GM08714 (cell line): ENCODE data around the gene DLX6.

Source experiments
- H3K4me3 ChIP-seq: fragments of 200-500 bp; sonication (Bioruptor generic); 2 replicates; pipeline ENCODE4 v1.5.1; 2014; ENCODE audit warnings: mild to moderate bottlenecking, low read length, inconsistent platforms
- ZNF274 ChIP-seq: IDR thresholded peaks from 2 replicates; pipeline ENCODE4 v1.6.1; 2012; ENCODE audit warnings: mild to moderate bottlenecking, low read depth, low read length

The DLX6 gene

DNA sequence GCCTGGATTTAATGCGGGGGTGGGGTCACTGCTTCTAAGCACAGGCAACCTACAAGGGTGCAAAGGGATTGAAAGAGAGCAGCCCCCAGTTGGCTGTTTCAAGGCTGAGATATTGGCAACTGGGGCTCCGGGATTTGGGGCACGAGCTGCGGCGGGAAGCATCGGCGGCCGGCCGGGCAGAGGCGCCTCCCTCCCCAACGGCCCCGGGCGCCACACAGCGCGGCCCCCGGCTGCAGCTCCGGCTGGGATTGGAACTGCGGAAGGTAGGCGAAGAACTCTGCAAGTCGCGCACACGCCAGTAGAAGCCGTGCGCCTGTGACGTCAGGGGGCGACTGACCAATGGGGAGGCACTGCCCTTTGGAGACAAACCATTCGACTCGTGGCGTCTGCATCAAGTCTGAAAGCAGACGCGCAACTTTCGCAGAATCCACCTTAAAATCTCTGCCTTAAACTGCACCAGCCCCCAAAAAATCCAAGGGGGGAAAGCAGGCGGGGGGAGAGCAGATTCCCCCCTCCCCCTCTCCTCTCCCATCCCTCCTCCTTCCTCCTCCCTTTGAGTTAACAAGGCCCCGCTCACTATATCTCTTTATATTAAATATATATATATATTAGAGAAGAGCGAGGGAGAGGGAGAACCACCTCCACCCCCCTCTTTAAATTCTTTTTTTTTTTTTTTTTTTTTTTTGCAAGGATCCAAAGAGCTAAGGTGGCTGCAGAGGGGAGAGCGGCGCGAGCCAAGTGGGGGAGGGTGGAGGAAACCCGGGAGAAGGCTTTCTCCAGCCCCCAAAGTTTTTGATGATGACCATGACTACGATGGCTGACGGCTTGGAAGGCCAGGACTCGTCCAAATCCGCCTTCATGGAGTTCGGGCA is at the start of gene DLX6:
DLX6 (plus strand) TSS at position 371 of the 872 bp plus-strand sequence; CDS start at position 796, 425 bp downstream.
- no peak for TF ChIP-seq ZNF274
- H3K4me3 ChIP-seq: peak within 1 kb of the TSS; percentile 61

DNA sequence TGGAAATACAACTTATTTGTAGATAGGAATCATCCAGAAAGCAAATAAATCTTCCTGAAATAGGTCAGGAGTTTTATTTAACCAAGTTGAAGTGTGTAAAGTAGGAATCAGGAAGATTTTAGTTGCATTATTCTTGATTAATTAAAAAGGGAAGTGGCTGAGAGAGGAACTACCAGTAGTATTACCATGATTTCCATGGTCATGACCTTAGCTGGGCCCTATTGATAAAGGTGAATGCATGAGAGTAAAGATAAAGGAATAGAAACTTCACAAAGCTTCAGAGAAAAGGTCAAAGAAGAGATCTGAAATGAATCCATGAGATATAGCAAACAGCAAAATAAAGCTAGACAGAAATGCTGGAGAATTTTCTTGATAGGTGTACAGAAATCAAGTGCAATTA is 46.2 kb upstream of the DLX6 start:
- H3K4me3 ChIP-seq: no peak overlapping the region
- TF ChIP-seq ZNF274: no peak

DNA sequence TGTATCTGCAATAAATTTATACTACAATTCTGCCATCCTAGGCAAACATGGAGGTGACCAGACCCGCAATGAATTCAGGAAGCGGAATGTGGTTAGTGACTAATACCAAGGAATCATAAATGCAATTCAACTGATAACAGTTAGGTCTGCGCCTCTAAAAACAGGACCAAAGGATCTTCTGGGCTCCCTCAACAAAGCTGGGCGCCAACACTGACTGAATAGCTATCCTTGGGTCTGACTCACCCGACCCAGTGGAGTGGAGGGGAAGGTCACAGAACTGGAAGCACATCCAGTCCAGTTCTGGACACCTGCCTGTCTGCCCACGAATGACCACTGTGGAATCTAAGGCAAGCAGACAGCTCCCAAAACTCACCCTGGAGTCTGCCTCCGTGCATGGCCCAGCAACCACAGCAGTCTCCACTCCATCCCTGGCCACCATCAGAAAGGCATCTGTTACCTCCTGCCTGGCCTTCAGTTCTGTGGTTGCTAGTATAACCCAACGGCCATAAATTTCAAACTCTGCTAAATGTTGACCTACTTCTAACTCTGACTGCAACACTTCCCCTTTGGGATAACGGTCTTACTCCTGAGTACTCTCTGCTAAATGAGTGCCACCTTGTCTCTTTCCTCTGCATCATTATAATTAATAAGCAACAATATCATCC is 43.0 kb upstream of the DLX6 start:
- TF ChIP-seq ZNF274: no peak

DNA sequence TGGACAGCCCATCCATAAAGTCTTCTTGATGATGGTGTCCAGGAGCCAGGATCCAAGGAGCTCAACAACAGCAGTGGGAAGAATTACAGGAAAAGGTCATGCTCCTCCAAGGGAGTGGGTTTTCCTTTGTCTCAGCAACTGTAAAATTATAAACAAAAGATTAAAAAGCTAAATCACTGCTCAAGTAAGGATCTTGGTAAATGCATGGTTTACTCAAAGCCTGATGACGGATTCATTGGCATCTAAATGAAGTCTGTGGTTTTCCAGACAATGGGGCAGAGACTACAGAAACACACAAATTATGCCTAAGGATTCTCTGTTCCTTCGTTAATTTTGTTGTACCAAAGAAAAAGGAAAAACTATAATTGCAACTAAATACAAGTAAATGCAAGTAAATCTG is 36.4 kb upstream of the DLX6 start:
- H3K4me3 ChIP-seq: no peak overlapping the region
- TF ChIP-seq ZNF274: no peak

More for the DNA sequence above, 43.0 kb upstream of the DLX6 start:
- H3K4me3 ChIP-seq: no peak overlapping the region

DNA sequence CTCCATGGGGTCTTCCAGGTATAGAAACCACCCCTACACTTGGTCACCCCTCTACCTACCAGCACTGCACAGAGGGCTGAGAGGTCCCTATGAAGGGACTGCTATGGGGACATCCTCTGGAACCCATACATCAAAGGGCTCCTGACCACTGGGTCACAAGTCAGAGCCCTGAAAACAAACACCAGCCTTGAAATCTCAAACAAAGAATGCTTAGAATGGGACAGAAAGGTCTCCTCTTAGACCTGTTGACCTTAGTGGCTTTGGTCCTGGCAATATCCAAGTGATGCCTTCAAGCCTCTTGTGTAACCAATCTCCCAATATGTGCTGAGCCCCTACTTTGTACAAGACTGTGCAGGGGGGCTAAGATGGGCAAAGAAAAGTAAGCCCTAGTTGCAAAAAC is 34.6 kb upstream of the DLX6 start:
- TF ChIP-seq ZNF274: no peak

DNA sequence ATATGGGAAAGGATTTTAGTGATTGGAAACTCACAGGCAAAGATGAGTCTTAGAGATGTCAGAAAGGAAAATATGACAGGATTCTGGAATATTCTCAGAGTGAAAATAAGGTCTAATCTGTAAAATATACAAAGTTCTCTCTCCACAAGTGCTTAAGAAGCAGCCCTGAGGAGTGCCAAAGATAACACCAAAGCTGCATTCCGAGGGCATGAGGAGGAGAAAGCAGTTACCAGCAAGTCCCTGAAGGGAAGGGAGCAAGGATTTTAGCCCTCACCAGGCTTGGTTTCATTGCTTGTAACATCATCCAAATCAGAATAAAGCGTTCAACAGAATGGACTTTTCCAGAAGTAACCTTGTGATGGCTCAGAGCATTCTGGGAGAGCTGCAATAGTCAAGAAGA is 31.4 kb upstream of the DLX6 start:
- TF ChIP-seq ZNF274: no peak
- no peak overlapping the region for H3K4me3 ChIP-seq

More for the DNA sequence above, 34.6 kb upstream of the DLX6 start:
- H3K4me3 ChIP-seq: no peak overlapping the region

DNA sequence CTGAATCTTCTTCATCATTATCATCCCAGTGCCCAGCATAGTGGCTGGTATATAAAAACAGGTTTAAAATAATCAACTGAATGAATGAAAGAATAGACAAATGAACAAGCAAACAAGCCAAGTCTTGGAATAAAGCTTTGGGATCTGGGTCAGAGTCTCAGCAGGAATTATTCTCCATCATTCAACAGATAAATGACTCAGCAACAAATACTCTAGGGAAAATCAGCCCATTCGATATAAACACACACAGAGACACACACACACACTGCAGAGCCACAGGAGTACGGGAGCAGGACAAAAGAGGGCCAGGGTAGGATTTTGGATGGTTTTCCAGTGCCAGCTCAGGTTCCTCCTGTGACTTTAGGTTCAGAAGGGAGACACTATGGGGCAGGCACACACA is 29.2 kb upstream of the DLX6 start:
- TF ChIP-seq ZNF274: no peak
- no peak overlapping the region for H3K4me3 ChIP-seq

DNA sequence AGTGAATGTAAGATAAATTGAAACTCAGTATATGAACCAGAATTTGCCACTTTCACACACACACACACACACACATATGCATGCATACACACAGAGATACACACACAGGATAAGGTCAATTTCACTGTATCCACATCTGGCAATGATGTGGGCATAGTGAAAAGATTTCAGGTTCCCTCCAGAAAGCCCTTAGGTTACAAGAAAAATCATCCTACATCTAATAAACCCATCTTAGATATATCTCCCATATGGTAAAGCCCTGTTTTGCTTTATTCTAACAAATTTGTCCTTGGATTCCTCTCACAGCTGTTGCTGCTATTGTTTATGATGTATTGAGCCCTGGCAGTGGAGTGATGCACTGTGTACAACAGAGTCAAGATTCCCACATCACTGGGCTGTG is 27.9 kb upstream of the DLX6 start:
- TF ChIP-seq ZNF274: no peak
- H3K4me3 ChIP-seq: no peak overlapping the region

DNA sequence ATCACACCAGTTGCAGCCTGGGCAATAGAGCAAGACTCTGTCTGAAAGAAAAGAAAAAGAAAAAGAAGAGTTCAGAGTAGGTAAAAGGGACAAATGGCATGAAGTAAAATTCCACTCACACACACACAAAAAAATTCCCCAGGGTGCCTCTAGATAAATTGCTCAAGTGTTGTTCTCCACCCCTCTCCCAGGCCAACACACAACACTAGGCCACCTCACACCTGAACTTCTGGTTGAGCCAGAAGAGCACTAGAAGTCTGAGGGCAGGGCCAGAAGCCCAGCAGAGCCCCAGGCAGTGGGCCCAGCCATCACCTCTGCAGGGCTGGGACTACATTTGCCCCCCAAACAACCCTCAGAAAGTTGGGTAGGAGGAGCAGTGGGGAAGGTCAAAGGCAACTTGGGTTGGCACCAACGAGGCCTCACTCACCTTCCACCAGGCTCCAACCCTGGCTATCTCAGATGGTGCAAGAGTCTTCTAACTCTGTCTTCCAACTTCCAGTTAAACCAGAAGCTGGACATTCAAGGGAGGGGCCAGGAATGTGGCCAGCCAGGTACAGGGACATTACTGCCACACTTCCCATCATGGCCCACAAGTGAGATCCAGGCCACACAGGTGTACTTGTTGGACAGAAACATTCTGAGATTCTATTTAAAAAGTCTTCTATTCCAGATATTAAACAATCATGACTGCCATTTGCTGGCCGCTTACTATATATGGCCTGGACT is 25.6 kb upstream of the DLX6 start:
- no peak overlapping the region for H3K4me3 ChIP-seq
- TF ChIP-seq ZNF274: no peak

DNA sequence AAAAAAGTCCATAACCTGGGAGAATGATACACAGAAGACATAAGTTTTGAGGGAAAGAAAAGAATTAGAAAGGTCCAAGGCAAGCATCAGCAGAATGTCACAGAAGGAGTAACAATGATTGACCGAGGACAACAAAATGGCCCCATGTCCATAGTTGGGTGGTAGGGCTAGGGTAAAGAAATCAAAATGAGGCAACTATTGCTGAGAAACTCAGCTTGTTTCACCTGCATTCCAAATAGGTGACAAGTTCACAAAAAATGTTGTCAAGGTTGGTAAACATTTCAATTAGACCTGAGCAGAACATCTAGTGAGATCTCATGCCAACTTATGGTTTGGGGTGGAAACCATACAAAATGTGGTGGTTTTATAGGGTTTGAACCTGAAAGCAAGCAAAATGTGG is 22.8 kb upstream of the DLX6 start:
- H3K4me3 ChIP-seq: no peak overlapping the region
- no peak for TF ChIP-seq ZNF274

DNA sequence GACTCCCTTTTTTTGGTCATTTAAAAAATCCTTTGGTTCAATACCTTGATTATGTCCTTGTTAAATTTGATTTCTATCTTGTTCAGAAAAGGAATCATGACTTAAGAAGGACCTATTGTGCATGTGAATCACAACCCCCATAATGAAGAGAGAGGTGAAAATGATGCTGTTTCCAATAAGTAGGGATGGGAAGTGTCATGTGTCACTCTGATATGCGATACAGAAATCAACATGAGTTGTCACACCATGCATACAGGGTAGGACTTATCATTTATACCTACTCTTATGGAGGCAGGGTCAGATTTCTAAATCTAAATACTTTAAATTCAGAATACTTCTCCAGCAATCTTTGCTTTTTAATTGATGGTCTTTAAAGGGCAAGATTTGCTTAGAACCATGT is 19.4 kb upstream of the DLX6 start:
- TF ChIP-seq ZNF274: no peak
- H3K4me3 ChIP-seq: no peak overlapping the region

DNA sequence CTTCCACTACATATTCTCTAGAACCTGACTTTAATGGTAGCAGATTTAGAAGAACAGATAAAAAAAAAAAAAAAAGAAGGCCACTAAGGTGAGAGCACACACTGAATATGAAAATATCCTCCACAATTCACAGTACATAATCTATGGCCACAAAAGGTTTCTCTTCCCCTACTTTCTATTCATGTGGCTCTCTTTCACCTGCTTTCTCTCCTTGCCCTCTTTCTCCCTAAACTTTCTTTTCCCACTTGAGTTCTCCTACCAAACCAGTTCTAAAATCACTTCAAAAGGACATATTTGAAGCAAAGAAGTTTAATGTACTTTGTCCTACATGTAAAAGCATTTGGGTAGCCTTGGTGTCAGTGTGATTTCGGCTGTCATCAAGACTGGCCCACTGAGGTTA is 18.5 kb upstream of the DLX6 start:
- no peak for TF ChIP-seq ZNF274

DNA sequence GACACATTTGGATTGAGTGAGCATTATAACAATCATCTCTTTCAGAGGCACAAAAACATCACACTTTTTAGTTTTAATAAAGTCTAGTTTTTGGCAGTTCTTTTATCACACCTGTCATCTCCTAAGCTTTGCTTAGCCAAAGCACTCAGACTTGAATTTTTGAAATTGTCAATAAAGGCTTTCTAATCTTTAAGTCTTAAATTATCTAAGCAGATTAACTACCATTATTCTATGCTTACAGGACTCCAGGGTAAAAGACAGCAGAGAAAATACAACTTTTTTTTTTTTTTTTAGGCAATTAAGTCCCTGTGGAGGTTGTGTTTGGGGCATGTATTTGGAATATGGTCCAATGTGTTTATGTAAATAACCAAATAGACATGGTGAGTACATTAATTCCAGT is 17.6 kb upstream of the DLX6 start:
- no peak for TF ChIP-seq ZNF274
- no peak overlapping the region for H3K4me3 ChIP-seq

More for the DNA sequence above, 18.5 kb upstream of the DLX6 start:
- no peak overlapping the region for H3K4me3 ChIP-seq

DNA sequence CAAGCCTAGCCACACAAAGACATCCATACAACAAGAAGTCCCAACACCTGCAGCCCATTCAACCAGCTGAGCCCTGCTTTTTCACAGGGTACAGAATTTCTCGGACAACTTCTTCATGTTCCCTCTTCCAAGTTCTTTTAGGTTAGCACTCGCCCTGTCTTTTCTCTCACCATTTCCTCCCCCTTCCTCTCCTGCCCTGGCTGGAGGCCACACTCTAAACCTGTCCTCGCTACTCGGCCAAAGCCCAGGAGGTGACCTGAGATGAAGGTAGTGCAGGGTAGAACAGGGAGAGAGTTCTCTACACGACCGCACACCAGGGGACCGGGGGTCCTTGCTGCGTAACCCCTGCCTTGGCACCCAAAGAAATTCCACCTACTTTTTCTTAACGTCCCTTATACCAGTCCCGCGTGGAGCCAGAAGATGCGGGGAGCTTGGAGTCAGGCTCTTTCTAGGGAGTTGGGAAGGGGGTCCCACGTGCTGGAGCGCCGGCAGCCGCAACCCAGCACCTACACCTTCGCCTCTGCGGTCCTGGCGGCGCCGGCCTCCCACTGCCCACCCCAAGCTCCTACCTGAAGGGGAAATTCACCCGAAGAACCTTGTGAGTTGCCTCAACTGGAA is 16.0 kb upstream of the DLX6 start:
- TF ChIP-seq ZNF274: no peak
- H3K4me3 ChIP-seq: no peak overlapping the region
